Left lung (tissue), 14 donors: ENCODE measurements around the gene ZNF514. TPM values are rescaled to one million over a fixed set of nuclear protein-coding genes. Genes with fewer than 3 reads are reported as not detected.

Experiments
- ATAC-seq: fragments of 200-7000 bp; cut with Tn5 transposase; one replicate; pipeline ENCODE4 v1.9.1; 2020; ENCODE audit warnings: moderate library complexity
- DNase-seq, 4 donors: peaks; one replicate each; pipeline ENCODE4 v3.0.0-alpha.2; 2013 to 2020
- H3K27ac ChIP-seq, 2 donors: fragments of 200-600 bp; sonication (generic) in 1 of 2; one replicate each; pipeline versions ENCODE4 v1.5.0 to v1.8.0; 2020 to 2021
- H3K27me3 ChIP-seq, 2 donors: fragments of 200-600 bp; sonication (generic) in 1 of 2; one replicate each; pipeline versions ENCODE4 v1.5.0 to v1.8.0; 2020 to 2021
- H3K36me3 ChIP-seq, 2 donors: fragments of 200-600 bp; sonication (generic) in 1 of 2; one replicate each; pipeline versions ENCODE4 v1.5.0 to v1.8.0; 2020 to 2021
- H3K4me1 ChIP-seq, 2 donors: fragments of 200-600 bp; one replicate each; pipeline ENCODE4 v1.8.0; 2021
- H3K4me3 ChIP-seq, 2 donors: fragments of 200-600 bp; sonication (generic) in 1 of 2; one replicate each; pipeline versions ENCODE4 v1.5.0 to v1.8.0; 2020 to 2021; ENCODE audit warnings: mild to moderate bottlenecking in 1 of 2
- H3K9me3 ChIP-seq, 2 donors: fragments of 200-600 bp; sonication (generic) in 1 of 2; one replicate each; pipeline versions ENCODE4 v1.5.0 to v1.8.0; 2020 to 2021
- CTCF ChIP-seq, 2 donors: fragments of 200-600 bp; sonication (generic) in 1 of 2; IDR thresholded peaks; one replicate each; pipeline versions ENCODE4 v1.5.0 to v1.8.0; 2021; ENCODE audit warnings: antibody characterized with exemption in 2 of 2
- intact Hi-C, 2 donors: fragments of 100-400 bp; cut with DNase I; formaldehyde crosslinking; loops; one replicate each; pipeline versions ENCODE4 v1.11.2 to v1.14.2; 2022
- long read RNA-seq, 12 donors: library from polyadenylated mRNA in 2 of 12; unstranded in 2 of 12; transcript quantifications; one replicate each; pipeline ENCODE4 v2.0.0 and lab custom pipeline, GENCODE V29; 2019 to 2026
- polyA plus RNA-seq, 6 donors: library from polyadenylated mRNA; unstranded; fragments of 120-200 nt; gene quantifications; one replicate each; pipeline ENCODE4 v1.2.1, GENCODE V29; 2013; ENCODE audit not compliant: insufficient read length in 6 of 6
- total RNA-seq, 2 donors: library from RNA; stranded (reverse); fragmentation: NEBNext Ultra II Directional; extraction: Animal tissue kit (Norgen Biotek cat#: 25700); gene quantifications; one replicate each; pipeline ENCODE4 v1.2.1, GENCODE V29; 2021
- donor health status: DM: no; HTN: yes; CAD: no.
- donor health status: DM: no; HTN: no; CAD: no.

ZNF514 gene
- total RNA-seq (10 to 100 TPM; 12.9 to 15.6 TPM), polyA plus RNA-seq (10 to 100 TPM; 27.9 to 50.5 (median 45.5) TPM)
- long read RNA-seq, donor 1, full-length matches to known transcripts: 7 of 7 reads
- long read RNA-seq, donor 1, partial matches to known transcripts: 0 of 7 reads
- long read RNA-seq, donor 1, other reads (novel, unspliced or antisense): 0 of 7 reads
- long read RNA-seq, donor 2, full-length matches to known transcripts: 7 of 7 reads
- long read RNA-seq, donor 2, partial matches to known transcripts: 0 of 7 reads
- long read RNA-seq, donor 2, other reads (novel, unspliced or antisense): 0 of 7 reads
- long read RNA-seq, donor 3, full-length matches to known transcripts: 1 of 1 reads
- long read RNA-seq, donor 3, partial matches to known transcripts: 0 of 1 reads
- long read RNA-seq, donor 3, other reads (novel, unspliced or antisense): 0 of 1 reads
- long read RNA-seq, donor 4, partial matches to known transcripts: 0 of 6 reads
- long read RNA-seq, donor 4, other reads (novel, unspliced or antisense): 6 of 6 reads
- long read RNA-seq, donor 5, full-length matches to known transcripts: 6 of 6 reads
- long read RNA-seq, donor 5, partial matches to known transcripts: 0 of 6 reads
- long read RNA-seq, donor 5, other reads (novel, unspliced or antisense): 0 of 6 reads
- long read RNA-seq, donor 6, full-length matches to known transcripts: 2 of 2 reads
- long read RNA-seq, donor 6, partial matches to known transcripts: 0 of 2 reads
- long read RNA-seq, donor 6, other reads (novel, unspliced or antisense): 0 of 2 reads
- long read RNA-seq, donor 7, transcript ZNF514-201 (5 exons, 3,011 nt): major isoform, 5 of 5 reads
- long read RNA-seq, donor 7, partial matches to known transcripts: 0 of 5 reads
- long read RNA-seq, donor 7, other reads (novel, unspliced or antisense): 0 of 5 reads
- long read RNA-seq, donor 8, full-length matches to known transcripts: 4 of 4 reads
- long read RNA-seq, donor 8, partial matches to known transcripts: 0 of 4 reads
- long read RNA-seq, donor 8, other reads (novel, unspliced or antisense): 0 of 4 reads
- long read RNA-seq, donor 9: 0 reads
- long read RNA-seq, donor 10: 0 reads
- long read RNA-seq, donor 11, partial matches to known transcripts: 0 of 3 reads
- long read RNA-seq, donor 11, other reads (novel, unspliced or antisense): 0 of 3 reads
- long read RNA-seq, donor 12, full-length matches to known transcripts: 4 of 4 reads
- long read RNA-seq, donor 12, partial matches to known transcripts: 0 of 4 reads
- long read RNA-seq, donor 12, other reads (novel, unspliced or antisense): 0 of 4 reads

DNA sequence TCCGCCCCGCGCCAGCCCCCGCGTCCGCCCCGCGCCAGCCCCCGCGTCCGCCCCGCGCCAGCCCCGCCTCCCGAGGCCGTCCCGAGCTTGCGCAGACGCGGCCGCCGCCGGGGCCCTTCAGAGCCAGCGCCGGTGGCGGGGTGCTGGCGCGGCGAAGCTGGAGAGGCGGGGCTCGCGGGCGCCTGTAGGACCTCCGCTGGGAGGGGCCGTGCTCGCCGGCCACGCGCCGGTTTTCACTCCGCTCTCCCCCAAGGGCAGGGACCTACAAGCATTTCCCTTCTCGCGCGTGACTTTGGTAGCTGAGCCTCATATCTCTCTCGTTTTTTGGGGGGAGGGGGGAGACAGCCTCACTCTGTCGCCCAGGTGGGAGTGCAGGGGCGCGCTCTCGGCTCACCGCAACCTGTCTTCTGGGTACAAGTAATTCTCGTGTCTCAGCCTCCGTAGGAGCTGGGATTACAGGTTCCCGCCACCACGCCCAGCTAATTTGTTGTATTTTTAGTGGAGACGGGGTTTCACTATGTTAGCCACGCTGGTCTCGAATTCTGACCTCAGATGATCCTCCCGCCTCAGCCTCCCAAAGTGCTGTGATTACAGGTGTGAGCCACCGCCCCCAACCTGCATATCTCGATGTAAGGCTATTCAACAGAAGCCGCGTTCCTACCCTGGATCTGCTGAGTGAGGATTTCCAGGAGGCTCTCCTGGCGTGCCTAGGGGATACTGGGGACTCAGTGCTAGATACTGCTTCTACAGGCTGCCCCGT is at the start of gene ZNF514:
ZNF514 (minus strand) TSS at position 159 of the 760 bp plus-strand sequence. CDS start 6,595 bp downstream, outside the sequence.
- intact Hi-C loops: no loop called here
- H3K4me3 ChIP-seq: peak within 1 kb of the TSS; percentile 61 to 72
- H3K9me3 ChIP-seq: peaks cover 0 to 10% of the 10 kb centered on the region in 2 donors
- H3K27me3 ChIP-seq: no peaks in the 10 kb centered on the region
- peaks cover 17 to 25% of the 10 kb centered on the region in 2 donors for H3K4me1 ChIP-seq
- peaks cover 0 to 21% of the 10 kb centered on the region in 2 donors for H3K36me3 ChIP-seq
- TF ChIP-seq CTCF (IDR thresholded peaks at IDR 0.05): no peak
- H3K27ac ChIP-seq: peak within 1 kb of the TSS; percentile 69 to 73
- peak; percentile 33 to 94 (median 82) for DNase-seq
- peak; percentile 94 for ATAC-seq

DNA sequence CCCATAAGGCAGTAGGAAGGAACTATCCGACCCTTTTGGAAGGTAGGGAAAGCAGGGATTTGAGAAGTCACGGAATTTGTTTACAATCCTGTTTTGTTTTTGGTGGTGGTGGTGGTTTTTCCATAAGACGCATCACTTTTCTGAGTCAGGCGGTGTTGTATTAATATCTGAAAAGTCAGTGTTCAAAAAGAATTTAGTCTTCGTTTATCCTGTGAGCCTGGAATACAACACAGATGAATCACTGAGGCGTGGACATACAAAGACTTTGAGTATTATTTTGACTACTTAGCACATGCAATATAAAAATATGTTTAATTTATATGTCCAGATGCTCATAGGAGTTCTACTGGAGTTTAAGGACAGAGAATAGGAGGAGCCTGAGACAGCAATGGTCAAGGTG is 48.5 kb upstream of the ZNF514 start:
- H3K36me3 ChIP-seq: peaks cover 0 to 35% of the 10 kb centered on the region in 2 donors
- TF ChIP-seq CTCF (IDR thresholded peaks at IDR 0.05): no peak
- ATAC-seq (no peak), DNase-seq (no peak)
- peaks cover 0 to 3% of the 10 kb centered on the region in 2 donors for H3K4me1 ChIP-seq
- H3K9me3 ChIP-seq: peaks cover 0 to 30% of the 10 kb centered on the region in 2 donors
- H3K4me3 ChIP-seq: peak overlapping the region; percentile 69 to 72
- intact Hi-C loops: no loop called here
- H3K27ac ChIP-seq: no peak overlapping the region
- H3K27me3 ChIP-seq: no peaks in the 10 kb centered on the region

DNA sequence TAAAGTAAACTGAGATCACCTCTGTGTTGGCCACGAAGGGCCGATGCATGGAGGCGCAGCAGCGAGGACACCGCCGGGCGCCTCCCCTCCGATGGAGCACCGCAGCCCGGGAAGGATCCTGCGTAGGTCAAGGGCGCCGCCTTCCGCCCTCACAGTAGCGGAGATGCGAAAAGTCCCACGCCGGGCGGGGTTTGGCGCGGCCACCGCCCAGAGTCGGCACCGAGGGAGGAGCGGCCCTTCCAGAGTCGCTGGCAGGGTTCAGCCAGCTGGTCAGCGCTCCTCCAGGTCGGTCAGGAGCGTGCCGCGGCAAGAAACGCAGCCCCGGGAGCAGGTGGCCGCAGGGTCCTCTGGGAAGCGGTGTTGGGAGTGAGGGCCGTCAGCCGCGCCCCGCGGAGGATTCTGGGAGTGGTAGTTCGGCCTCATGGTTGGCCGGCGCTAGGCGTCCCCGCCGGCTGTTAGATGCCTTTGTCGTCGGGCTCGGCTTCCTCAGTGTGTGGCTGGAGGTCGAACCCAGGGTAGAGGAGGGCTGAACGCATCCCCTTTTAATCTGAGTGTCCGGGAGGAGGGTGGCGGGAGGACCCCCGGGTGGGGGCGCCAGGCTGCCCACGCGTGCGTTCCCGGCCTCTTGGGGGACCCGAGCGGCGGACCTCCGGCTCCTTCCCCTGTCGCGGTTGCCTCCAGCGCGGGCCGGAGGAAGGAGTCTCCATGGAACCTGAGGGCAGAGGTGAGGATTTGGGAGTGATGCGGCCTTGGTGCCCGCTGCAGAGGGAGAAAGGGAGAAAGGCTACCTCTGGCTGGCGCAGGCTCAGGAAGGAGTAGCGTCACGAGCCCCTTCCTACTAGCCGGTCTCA is 47.7 kb upstream of the ZNF514 start, which contains the start of gene ZNF892:
ZNF892 (plus strand) TSS at position 411 of the 851 bp plus-strand sequence; CDS start at position 706, 295 bp downstream.
- TF ChIP-seq CTCF (IDR thresholded peaks at IDR 0.05): no peak
- DNase-seq (peak; percentile 84 to 98 (median 91)), ATAC-seq (peak; percentile 99)
- H3K36me3 ChIP-seq: peaks cover 0 to 27% of the 10 kb centered on the region in 2 donors
- H3K9me3 ChIP-seq: peaks cover 0 to 23% of the 10 kb centered on the region in 2 donors
- H3K27ac ChIP-seq: peak within 1 kb of the TSS; percentile 81 to 86
- no peaks in the 10 kb centered on the region for H3K27me3 ChIP-seq
- intact Hi-C loops: no loop called here
- peaks cover 0 to 3% of the 10 kb centered on the region in 2 donors for H3K4me1 ChIP-seq
- peak within 1 kb of the TSS; percentile 69 to 72 for H3K4me3 ChIP-seq

GRCh38 chr2:95206096-95206495 is 46.4 kb upstream of the ZNF514 start:
- intact Hi-C loops: no loop called here
- Histone ChIP-seq H3K4me3 (peak overlapping the region in 1 of 2 donors; percentile 69), H3K4me1 (peaks cover 0 to 3% of the 10 kb centered on the region in 2 donors), H3K27me3 (no peaks in the 10 kb centered on the region), H3K36me3 (peaks cover 0 to 15% of the 10 kb centered on the region in 2 donors), H3K27ac (no peak overlapping the region), H3K9me3 (peaks cover 0 to 10% of the 10 kb centered on the region in 2 donors)
- DNase-seq: peak in 1 of 4 donors; percentile 1
- ATAC-seq: no peak
- no peak for TF ChIP-seq CTCF (IDR thresholded peaks at IDR 0.05)
